ENCODE measurements around the gene ACVR1.

ACVR1 gene

DNA sequence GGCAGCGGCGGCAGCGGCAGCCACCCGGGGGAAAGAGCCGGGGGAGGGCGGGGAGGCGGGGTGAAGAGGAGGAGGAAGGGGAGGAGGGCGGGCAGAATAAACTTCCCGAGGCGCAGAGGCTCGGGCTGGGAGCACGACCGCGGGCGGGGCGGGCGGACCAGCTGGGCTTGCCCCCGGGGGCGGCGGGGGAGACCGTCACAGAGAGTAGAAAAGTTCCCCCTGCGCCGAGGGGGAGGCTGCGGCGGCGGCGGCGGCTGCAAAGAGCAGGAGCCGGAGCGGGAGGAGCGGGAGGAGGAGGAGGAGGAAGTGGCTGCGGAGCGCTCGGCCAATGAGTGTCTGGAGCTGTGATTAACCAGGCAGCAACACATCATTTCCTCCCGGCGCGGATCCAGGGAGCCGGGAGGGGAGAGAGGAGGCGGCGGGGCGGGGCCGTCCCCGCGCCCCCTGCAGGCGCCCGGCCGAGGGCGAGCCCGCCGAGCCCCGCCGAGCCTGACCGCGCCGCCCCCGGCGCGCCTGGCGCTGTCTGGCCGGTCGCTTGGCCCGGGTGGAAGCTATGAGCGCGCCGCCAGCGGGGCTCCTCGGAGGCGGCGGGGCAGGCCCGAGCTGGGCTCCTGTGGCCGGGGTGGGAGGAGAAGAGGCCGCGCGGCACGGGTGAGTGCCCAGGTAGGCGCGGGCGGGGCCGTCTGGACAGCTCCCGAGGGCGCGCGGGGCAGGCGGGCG, at the start of gene ACVR1:
Gene ACVR1, minus strand, starts transcription at position 265 of the 720 bp plus-strand sequence. CDS start 76,837 bp downstream, outside the sequence.
- DNase-seq: peak; percentile 92 to 96

DNA sequence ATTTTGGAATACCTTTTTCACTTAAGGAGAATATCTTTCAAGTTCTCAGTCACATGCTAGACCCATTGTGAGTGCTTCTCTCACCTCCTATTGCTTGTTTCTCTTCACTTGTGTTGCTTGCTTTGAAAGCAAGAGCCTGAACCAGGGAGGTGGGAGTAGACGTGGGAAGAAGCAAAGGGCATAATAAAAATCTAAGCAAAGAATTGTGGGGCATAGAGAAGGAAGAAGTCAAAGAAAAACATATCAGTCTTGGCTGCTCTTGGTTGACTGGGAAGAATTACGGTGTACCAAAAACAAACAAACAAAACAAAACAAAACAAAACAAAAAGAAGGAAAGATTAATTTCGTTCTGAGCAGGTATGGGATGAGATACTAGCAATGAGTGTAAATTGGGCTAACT, 48.9 kb upstream of the ACVR1 start:
- DNase-seq: no peak

DNA sequence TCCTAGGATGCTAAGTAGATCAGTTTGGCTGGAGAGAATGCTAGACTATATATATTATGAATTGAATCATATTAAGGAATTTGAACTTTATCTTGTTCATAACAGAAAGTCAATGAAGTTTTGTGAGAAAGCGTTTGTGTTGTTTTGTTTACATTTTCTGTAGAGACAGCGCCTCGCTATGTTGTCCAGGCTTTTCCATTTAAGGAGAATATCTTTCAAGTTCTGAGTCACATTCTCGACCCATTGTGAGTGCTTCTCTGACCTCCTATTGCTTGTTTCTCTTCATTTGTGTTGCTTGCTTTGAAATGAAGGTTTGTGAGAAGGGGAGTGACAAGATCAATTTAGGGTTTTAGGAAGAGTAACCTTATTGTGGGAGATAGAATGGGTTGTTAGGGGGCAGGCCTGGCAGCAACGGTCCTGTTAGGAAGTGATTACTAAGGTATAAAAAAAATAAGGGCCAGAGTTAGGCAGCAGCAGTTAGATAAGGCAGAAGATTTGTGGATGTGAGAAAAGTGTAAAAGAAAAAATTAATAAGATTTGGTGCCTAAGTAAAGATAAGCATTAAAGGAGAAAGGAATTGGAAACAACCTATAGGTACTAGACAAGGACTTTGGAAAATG, 47.6 kb upstream of the ACVR1 start:
- DNase-seq: no peak

DNA sequence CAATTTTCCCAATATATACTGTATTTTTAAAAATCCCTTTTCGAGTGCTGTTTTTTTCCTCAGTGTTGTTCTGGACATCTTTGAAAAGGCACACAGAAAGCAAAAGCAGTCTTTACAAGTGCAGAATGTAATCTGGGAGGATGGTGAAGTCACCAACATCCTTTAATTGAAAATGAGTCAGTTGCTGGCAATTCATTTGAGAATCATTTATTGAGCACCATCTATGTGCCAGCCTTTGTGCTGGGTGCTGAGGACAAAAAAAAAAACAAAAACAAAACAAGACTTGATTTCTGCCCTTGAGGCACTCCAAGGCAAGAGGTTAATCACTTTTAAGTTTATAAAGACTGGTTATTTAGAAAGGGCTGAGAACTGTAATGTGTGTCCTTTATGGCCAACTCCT, 46.7 kb upstream of the ACVR1 start:
- DNase-seq: no peak

DNA sequence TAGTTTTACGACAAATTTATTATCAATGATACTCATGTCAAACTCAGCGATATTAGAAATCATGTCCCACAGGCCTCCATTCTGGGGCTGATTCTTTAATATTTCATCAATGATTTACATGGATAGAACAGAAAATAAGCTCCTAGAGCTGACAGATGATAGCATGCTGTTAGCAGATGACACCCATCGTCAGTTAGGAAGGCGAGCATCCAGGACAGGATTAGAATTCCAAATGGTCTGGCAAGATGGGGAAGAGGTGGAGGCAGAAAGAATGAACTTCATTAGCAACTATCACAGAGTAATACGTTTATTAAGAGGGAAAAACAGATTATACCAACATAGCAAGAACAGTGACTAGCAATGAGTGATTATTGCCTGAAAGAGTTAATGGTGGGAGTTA, 46.2 kb upstream of the ACVR1 start:
- no peak for DNase-seq

DNA sequence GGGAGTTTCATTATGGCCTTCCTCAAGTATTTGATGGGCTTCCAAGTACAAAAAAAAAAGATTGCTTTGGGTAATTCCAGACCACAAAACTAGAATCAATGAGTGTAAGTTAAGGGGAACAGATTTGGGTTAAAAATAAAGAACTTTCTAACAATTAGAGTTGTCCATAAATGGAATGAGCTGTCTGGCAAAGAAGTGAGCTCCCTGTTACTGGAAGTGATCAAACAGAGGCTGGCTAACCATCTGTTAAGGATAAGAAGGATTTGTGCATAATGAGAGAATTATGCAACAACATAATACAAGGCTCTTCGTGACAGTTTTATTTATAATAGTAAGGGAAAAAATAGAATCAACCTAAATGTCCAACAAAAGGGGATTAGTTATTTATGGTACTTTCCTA, 44.6 kb upstream of the ACVR1 start:
- DNase-seq: no peak

DNA sequence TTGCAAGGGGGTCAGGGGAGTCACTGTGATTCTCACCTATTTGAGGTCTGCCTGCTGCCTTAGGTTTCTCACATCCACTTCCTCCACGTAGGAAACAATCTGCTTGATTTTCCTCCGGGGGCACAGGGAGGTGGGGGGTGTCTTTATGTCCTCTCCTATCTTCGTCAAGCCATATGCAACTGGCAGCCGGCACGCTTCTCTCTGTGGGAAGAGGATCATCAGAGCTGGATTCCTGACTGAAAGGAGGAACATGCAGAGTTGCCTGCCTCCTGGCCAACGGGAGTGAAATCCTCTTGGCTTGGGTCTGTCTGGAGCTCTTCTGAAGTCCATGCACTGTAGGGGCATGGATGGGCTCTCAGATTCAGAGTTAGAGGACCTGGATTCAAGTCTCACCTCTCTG, 43.1 kb upstream of the ACVR1 start:
- no peak for DNase-seq

DNA sequence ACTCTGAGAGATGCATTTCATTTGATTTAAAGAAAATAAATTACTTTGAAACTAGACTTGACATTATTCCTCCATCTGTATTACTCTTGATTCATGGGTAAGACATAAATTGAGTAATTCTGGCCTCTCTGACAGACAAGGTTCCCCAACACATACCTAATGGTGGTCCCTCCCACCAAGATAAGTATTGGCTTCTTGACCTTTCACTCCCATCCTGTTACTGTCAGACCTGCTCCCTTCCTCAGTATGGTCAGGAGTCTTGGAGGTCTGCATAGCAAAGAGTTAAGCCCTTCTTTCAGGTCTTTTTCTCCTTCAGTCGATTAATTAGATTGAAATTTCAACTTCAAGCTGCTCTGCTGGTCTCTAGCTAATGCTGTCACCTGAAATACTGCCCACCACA, 42.2 kb upstream of the ACVR1 start:
- no peak for DNase-seq

DNA sequence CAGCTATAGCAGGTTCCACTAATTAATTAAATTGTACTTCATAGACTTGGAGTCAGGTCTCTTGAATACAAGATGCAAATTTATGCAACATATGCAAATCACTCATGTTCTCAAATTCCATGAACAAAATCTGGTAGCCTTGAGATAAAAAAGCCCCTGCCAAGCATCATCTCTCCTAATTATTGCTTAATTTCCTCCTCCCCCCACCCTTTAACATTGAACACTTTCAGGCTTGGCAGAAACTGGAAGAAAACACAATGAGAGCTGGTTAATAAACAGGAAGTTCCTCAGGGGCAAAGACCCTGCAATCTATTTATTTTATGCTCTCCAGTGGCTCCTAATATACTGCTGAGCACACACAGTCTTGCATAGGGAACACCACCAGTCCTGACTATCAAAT, 35.6 kb upstream of the ACVR1 start:
- DNase-seq: peak in 1 of 2 experiments; percentile 41

DNA sequence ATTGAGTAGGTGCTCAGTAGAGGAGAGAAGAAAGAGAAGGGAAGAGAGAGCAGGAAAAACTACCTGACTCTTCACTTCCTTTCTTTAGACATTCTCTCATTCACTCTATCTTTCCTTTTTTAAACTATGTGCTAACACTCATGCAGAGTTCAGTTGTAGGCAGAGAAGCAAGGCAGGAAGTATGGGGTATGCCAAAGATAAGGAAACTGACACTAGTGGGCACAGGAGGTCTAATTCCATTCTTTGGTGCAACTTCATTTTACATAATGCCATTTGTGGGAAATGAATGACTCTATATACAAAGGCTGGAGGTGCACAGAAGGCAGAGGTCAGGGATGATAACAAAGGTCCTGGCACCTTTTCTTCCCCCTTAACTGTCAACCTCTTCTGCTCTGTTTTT, 35.1 kb upstream of the ACVR1 start:
- DNase-seq: no peak

DNA sequence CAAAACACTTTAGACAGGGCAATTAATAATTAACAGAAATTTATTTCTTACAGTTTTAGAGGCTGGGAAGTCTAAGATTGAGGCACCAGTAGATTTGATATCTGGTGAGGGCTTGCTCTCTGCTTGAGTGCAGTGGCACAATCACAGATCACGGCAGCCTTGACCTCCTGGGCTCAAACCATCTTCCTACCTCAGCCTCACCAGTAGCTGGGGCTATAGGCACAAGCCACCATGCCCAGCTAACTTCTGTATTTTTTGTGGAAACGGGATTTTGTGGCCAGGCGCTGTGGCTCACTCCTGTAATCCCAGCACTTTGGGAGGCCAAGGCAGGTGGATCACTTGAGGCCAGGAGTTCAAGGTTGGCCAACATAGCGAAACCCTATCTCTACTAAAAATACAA, 29.0 kb upstream of the ACVR1 start:
- DNase-seq: no peak

DNA sequence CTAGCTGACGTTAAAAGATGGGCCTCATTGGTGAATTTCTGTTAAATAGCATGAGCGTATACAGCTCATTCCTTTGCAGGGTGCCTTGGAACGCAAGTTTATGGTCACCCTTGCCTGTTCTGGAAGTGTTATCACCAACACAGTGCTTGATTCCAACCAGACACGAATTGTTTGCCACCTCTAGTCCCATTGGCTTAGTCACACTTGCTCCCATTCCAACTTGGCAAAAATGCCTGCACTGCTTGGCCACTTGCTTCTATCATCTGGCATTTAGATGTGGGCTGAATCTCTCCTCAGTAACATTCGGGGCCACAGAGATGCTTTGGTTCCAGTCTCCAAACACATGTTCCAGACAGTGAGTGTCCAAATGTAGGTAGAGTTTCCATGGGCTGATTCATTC, 27.5 kb upstream of the ACVR1 start:
- DNase-seq: no peak

DNA sequence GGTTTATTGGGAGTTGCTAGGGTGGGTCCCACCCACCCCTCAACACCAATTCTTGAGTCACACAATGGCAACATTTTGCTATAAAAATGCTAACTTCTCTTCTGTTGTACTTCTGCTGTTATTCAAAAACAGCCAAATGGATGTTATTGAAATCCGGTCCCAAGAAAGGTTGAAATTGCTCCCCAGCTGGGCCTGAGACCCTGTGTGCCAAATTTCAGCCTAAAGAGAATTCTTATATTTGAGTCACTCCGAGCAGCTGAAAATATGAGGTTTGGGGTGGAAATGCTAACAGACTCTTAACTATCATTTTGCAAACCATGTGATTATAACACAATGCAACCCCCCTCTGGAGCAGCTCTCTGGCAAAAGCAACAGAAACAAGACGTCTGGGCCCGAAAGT, 27.0 kb upstream of the ACVR1 start:
- peak in 1 of 2 experiments; percentile 10 for DNase-seq

DNA sequence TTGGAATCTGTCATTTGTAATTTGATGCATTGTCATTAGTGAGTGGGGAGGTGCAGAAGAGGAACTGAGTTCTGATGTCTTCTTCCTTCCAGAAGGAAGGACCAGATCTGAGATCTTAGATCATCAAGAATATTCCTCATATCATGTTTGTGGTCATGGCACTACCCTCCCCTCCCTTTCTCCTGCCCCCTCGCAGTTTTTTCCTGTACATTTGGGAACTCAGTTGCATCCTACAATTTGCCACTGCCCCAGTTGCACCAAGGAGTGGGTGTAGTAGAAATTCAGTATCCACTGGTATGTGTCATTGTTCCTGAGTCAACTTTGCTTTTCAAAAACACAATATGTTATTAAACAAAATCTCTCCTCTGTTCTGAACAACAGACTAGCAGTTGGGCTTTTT, 26.6 kb upstream of the ACVR1 start:
- DNase-seq: no peak

DNA sequence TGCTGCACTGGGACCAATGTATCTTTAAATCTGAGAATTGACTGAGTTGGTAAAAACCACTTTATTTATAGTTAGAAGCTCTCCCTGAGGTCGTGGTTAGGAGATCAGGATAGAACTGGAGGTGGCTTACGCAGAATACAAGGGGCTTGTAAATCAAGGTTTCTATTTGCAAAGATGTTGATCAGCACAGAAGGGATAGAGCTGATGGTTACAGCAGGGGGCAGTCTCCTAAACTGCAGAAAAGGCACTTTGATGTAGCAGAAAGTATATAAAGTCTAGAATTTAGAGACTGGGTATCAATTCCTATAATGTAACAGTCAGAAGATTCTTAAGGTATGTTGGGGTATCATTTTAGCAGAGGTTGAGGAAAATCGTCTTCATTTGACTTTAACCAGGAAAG, 25.2 kb upstream of the ACVR1 start:
- no peak for DNase-seq

DNA sequence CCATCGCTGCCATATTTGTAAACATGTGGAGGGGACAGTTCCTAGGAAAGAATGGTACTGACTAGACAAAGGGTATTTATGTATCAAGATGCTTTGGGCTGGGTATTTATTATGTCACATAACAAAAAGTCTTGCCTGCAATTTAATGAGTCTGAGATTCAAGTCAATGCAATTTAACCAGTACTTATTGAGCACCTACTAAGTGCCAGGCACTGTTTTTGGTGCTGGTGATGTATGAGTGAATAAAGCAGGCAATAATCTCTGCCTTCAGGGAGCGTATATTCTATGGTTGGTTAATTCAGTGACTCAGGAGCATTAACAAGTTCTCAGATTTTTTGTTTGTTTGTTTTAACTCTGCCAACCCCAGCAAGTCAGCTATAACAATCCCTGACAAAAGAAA, 24.6 kb upstream of the ACVR1 start:
- DNase-seq: no peak

DNA sequence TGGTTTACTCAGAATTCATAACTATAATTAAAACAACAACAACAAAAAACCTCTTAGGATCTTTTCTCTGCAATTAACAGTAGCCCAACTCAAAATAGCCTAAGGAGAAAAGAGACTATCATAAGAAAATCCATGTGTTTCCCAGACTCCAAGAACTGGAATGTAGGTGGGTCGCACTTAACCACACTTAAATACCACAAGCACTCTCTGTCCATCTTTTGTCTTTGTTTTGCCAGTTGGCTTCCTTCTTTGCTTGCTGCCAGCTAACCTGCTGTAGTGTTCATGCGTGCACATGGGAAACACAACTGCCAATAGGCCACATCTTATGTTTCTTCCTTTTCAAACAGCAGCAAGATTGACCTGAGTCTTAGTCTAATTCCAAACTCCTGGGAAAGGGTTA, 24.1 kb upstream of the ACVR1 start:
- no peak for DNase-seq

DNA sequence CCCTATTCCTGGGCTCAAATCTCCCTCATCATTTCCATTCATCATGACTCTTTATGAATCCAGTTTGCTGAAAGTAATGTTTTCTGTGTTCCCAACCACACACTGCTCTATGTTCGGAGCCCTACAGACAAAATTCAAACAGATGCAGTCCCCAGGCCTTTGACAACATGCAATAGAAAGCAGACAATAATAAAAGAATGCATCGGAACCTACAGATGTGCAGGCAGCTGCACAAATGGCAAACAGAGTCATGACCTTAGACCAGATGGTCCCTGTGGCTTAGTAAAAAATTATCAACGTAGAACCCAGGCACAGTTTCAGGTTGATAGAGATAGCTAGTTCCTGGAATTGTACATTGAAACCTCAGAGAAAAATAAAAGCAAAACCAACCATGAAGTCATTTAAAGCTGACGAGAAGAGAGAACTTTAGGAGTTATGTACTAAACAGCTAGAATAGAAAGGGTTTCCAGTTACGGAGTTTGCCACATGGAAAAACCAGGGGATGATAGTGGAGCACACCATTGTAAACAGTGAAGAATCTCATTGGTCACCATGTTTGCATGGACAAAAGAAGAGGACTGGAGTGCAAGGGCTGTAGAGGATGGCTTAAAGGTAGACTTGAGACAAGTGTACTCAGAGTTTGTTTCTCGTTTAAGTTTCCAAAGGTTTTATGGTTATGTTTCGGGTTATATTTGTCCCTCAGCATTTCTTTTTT, 23.2 kb upstream of the ACVR1 start:
- DNase-seq: no peak

DNA sequence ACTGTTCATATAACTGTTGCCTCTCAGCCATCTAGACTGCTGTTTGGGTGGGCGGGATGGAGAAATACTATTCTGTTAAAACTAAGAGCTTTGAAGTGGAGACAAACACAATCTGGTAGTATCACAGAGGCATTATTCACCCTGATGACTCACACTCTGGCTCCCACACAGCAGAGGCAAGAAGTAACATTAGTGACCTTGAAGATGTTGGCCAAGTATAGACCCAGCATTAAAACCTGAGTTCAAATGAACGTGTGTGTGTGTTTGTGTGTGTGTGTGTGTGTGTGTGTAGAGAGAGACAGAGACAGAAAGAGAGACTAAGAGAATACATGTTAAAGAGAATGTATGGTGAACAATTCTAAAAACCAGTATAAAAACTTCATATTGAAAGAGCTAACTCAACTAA, 22.5 kb upstream of the ACVR1 start:
- no peak for DNase-seq

DNA sequence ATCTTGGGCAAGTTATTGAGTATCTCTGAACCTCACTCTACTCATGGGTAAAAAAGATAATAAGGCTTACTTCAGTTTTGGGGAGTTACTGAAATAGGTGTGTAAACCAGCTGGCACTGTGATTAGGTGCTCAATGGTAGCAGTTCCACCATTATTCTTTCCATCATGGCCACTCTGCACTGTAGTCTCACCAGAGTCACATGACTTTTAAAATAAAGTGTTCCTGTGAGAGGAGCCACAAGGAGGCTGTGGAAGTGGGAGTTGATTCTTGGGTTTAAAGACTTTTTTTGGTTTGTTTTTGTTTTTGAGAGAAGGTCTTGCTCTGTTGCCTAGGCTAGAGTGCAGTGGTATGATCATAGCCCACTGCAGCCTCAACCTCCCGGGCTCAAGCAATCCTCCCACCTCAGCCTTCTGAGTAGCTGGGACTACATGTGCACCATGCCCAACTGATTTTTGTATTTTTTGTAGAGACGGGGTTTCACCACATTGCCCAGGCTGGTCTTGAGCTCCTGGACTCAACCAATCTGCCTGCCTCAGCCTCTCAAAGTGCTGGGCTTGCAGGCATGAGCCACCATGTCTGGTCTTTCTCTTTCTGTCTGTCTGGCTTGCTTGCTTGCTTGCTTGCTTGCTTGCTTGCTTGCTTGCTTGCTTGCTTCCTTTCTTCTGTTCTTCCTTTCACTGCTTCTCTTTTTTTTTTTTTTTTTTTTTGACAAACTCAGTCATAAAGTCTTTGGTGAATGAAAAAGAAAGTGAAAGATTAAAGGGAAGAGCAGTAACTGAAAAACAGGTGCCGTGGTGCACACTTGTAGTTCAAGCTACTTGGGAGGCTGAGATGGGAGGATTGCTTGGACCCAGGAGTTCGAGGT, 21.2 kb upstream of the ACVR1 start:
- no peak for DNase-seq

DNA sequence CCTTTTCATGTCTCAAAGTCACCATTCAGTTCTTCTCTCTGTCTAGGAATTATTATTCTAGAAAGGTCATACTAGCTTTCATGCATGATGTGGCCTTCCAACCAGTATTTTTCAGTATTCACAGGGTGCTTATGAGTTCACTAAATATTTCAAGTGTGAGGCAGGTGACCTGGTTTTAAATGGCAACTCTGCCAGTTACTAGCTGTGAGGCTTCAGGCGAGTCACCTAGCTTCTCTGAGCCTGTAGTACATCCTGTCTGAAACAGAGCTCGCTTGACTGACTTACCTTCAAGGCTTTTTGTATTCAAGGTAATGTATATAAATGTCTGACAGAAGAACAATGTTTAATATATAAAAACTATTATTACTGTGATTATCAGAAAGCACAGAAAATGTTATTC, 19.4 kb upstream of the ACVR1 start:
- no peak for DNase-seq

DNA sequence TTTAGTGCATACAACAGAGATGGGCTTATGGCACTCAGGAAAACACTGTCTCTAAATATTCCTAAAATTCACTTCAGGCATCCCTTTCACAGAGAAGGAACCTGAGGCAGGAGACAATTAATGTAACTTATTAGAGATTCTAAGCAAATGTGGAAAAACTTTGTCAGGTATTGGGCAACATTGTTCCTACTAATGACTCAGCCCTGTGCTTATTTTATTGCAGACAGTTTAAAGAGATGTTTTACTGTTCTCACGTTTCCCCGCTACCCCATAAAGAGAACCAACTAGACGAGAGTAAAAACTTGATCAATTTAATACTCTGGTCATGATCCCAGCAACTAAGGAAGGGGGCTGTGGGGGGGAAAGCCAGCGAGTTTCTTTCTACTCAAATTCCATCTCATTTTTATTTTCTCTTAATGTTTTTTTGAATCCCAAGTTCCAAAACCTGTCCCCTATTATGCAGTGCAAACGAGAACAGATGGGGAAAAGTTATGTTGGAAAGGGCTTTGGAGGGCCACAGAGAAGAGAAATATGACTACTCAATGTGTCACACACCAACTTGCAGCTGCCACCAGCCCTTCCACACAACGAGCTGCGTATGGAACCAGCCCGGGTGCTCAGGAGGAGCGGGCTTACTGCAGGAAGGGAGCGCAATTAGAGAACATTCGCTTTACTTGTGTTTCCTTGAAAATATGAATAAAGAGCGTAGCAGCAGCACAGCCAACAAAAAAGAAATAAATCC, 18.7 kb upstream of the ACVR1 start:
- DNase-seq: no peak

DNA sequence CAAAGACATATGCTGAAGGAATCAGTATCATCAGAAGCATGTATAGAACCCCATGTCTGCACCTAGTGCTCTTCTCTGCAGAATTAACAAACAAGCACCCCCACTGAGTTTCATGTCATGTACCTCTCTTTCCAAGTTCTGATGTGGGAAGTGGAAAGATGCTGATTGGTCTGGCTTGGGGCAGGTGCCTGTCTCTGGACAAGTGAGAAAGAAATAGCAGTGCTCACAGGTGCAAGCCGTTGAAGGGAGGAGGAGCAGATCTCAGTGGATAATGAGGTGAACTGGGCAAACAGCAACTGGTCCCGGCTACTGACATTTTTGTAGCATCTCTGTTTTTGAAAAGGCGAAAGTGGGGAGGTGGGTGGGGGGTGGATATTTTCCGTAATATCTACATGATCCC, 17.5 kb upstream of the ACVR1 start:
- DNase-seq: no peak

All from NCI-H2081 (cell line).